ENCODE results near the gene STYK1.
"Not testable (repeated sequence)": the region's sequence is repeated elsewhere in the genome, so short reads cannot be mapped to it uniquely, and the experiment has no call there.

Gene STYK1

DNA sequence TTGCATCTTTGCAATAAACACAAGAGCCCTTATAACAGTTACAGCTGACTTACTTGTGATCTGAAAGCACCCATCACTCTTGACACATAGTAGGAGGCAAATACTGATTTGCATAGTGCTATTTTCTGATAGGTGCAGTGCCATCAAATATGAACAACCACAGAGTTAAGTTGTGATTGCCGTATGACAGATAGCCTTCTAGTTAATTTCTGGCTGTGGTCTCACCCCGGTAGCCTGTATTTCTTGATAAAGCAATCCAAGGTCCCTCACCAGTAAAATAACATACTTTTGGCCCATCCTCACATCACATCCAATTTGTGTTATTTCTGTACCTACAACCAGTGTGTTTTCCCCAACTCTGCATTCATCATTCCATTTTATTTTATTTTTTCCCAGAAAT is 23.3 kb upstream of the STYK1 start:
- DNase-seq (ENCODE audit: extremely low spot score, insufficient read length, low read depth) (no peak), FAIRE-seq (no peak)

DNA sequence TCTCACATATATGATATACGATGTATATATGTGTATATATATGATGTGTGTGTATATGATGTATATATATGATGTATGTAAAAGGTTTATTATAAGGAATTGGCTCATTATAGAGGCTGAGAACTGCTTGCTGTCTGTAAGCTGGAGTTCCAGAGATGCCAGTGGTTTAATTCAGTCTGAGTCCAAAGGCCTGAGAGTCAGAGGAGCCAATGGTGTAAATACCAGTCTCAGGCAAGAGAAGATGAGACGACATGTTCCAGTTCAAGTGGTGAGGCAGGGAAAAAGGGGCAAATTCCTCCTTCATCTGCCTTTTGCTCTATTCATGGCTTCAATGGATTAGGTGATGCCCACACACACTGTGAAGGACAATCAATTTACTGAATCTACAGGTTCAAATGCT is 17.1 kb upstream of the STYK1 start:
- no peak for DNase-seq (ENCODE audit: extremely low spot score, insufficient read length, low read depth)
- no peak for FAIRE-seq

- FAIRE-seq (no peak), DNase-seq (ENCODE audit: extremely low spot score, insufficient read length, low read depth) (no peak)
These were observed 15.3 kb upstream of the STYK1 start for GRCh38 chr12:10689146-10689545.

GRCh38 chr12:10688042-10688441 is 14.2 kb upstream of the STYK1 start:
- no peak for FAIRE-seq

GRCh38 chr12:10672231-10672868 is 1.5 kb downstream of the STYK1 start:
- DNase-seq (ENCODE audit: extremely low spot score, insufficient read length, low read depth), result no peak
- FAIRE-seq, result no peak

More at GRCh38 chr12:10688042-10688441, 14.2 kb upstream of the STYK1 start:
- DNase-seq (ENCODE audit: extremely low spot score, insufficient read length, low read depth), result no peak

DNA sequence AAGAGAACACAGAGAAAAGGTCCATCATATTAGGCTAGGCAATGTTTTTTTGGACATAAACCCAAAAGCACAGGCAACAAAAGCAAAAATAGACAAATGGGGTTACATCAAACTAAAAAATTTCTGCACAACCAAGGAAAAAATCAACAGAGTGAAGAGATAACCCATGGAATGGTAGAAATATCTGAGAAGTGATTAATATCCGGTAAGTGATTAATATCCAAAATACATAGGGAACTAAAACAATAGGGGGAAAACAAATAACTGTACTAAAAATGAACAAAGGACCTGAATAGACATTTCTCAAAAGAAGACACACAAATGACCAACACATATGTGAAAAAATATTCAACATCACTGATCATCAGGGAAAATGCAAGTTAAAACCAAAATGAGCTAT is 4.3 kb downstream of the STYK1 start:
- DNase-seq (ENCODE audit: extremely low spot score, insufficient read length, low read depth), result no peak
- FAIRE-seq, result no peak

DNA sequence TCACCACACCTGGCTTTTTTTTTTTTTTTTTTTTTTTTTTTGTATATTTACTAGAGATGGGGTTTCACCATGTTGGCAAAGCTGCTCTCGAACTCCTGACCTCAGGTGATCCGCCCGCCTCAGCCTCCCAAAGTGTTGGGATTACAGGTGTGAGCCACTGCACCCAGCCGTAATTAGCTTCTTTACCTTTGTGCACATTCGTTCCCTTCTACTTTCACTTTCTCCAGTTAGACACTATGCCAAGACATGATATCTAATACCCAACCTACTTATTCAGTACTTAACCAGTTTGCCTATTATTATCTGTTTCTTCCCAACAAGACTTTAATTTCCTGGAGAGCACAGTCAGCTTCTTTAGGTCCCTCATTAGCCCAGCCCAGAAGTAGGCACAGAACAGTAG is 5.3 kb downstream of the STYK1 start:
- DNase-seq (ENCODE audit: extremely low spot score, insufficient read length, low read depth) (no peak), FAIRE-seq (no peak)

DNA sequence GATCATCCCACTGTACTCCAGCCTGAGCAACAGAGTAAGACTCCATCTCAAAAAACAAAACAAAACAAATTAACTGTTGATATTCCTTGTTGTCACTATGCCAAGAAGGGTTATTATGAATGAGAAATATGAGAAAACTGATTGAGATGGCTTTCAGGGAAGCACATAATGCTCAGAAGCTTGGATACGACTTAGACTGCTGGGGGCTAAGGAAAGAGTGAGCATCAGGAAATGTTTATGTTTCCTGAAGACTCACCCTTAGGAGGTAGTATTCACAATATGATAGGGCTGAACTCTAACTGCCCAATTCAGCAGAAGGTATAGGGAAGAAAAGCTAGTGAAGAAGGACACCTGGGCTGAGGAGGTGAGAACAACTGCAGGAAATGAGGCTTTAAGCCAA is 6.3 kb downstream of the STYK1 start:
- DNase-seq (ENCODE audit: extremely low spot score, insufficient read length, low read depth), result no peak
- no peak for FAIRE-seq

GRCh38 chr12:10664499-10664898 is 9.4 kb downstream of the STYK1 start:
- DNase-seq (ENCODE audit: extremely low spot score, insufficient read length, low read depth) (no peak), FAIRE-seq (no peak)

- FAIRE-seq (no peak), DNase-seq (ENCODE audit: extremely low spot score, insufficient read length, low read depth) (no peak)
These were observed 10.0 kb downstream of the STYK1 start for GRCh38 chr12:10663869-10664268.

DNA sequence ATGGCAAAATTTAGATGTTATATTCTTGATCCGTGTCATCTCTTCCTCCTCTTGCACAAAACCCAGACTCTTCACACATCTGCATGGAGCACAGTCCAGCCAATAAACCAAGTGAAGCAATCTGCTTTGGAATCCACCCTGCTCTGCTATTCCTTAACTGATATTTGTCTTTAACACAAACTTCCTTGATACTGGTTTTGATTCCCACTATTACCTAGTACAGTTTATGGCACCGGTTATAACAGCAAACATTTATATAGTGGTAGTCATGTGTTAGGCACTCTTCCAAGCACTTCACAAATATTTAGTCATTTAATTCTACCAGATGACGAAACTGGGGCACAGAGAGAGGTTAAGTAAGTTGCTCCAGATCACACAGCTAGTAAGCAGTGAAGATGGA is 12.5 kb downstream of the STYK1 start:
- FAIRE-seq, result no peak

GRCh38 chr12:10654003-10654402 is 19.8 kb downstream of the STYK1 start:
- FAIRE-seq (no peak), DNase-seq (ENCODE audit: extremely low spot score, insufficient read length, low read depth) (no peak)

More for the DNA sequence above, 12.5 kb downstream of the STYK1 start:
- DNase-seq (ENCODE audit: extremely low spot score, insufficient read length, low read depth), result no peak

DNA sequence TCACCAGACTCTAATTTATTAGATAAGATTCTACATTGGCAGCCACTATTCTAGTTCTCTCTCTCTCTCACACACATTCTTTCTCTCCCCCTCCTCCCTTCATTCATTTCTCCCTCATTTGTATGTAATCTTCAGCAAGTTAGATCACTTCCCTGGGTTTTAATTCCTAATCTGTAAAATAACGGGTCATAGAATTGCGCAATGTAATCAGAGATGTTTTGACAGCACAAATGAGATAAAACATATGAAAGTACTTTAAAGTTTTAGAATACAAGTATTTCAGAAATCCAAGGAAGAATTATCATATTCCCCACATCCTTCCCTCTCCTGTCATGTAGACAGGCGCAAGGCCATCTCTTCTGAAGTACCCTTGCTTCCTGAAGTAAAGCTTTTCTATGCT is 21.7 kb downstream of the STYK1 start:
- FAIRE-seq (no peak), DNase-seq (ENCODE audit: extremely low spot score, insufficient read length, low read depth) (no peak)

DNA sequence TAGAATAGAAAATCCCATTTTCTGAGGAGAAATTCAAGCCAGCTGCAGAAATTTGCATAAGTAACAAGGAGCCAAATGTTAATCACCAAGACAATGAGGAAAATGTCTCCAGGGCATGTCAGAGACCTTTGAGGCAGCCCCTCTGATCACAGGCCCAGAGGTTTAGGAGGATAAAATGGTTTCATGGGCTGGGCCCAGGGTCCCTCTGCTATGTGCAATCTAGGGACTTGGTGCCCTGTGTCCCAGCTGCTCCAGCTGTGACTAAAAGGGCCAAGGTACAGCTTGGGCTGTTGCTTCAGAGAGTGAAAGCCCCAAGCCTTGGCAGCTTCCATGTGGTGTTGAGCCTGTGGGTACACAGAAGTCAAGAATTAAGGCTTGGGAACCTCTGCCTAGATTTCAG is 27.3 kb downstream of the STYK1 start:
- not testable (repeated sequence) for FAIRE-seq; DNase-seq (ENCODE audit: extremely low spot score, insufficient read length, low read depth)

DNA sequence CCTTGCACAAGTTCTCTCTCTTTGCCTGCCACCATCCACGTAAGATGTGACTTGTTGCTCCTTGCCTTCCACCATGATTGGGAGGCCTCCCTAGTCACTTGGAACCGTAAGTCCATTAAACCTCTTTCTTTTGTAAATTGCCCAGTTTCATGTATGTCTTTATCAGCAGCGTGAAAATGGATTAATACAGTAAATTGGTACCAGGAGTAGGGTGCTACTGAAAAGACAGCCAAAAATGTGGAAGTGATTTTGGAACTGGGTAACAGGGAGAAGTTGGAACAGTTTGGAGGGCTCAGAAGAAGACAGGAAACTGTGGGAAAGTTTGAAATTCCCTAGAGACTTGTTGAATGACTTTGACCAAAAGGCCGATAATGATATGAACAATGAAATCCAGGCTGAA is 27.9 kb downstream of the STYK1 start:
- no peak for FAIRE-seq
- DNase-seq (ENCODE audit: extremely low spot score, insufficient read length, low read depth), result no peak

- DNase-seq (ENCODE audit: extremely low spot score, insufficient read length, low read depth) (no peak), FAIRE-seq (no peak)
These were observed 31.9 kb downstream of the STYK1 start for GRCh38 chr12:10641735-10642500.

DNA sequence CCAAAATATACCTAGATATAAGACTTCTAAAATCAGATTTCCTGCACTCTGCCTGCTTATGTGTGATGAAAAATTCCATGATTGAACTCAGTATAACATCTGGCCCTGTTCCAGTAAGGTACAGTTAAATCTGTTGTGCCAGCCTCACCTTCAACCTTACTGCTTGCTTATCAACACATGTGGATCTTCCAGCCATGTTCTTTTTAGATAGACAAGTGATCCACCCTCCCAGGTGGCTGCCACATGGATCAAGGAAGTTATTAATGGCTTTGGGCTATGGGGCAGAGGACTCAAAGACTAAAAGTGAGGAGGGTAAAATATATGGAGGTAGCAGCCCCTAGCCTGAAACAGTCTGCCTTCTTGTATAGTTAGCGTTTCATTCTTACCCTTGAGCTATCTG is 35.1 kb downstream of the STYK1 start:
- FAIRE-seq (no peak), DNase-seq (ENCODE audit: extremely low spot score, insufficient read length, low read depth) (no peak)

DNA sequence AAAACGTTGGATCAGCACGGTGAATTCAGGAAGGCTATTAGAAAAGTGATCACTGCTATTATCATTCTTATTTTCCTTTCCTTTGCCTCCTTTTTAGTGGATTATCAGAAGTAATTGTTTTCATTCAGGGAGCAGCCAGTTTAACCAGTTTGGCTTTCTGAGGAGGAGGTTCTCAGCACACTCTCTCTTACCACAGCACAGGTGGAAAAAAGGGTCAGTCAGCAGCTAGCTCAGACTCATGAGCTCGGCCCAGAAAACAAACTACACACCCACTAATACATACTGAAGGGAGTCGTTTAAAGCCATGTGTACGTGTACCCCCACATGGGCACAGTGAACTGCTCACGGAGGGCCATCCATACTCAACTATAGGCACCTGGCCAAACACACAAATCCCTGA is 37.2 kb downstream of the STYK1 start:
- FAIRE-seq (no peak), DNase-seq (ENCODE audit: extremely low spot score, insufficient read length, low read depth) (no peak)

- FAIRE-seq, result no peak
These were observed 37.7 kb downstream of the STYK1 start for GRCh38 chr12:10636124-10636523.

DNA sequence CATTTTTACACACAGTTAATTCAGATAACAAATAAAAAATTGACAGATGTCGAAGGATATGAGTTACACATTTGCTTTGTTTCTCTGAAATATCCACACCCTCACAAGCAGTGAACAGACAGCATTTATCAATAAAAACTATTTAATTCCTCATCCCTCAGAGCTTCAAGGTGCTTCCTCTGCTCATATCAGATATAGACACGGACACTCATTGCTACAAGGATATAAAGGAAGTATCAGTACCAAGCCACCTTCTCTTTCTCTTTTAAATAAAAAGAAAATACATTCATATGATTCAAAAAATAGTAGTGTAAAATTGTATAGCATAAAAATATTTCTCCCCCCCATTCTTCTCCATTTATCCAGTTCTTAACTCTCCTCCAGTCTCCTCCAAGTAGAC is 38.5 kb downstream of the STYK1 start:
- no peak for FAIRE-seq

More at GRCh38 chr12:10636124-10636523, 37.7 kb downstream of the STYK1 start:
- no peak for DNase-seq (ENCODE audit: extremely low spot score, insufficient read length, low read depth)

GRCh38 chr12:10634427-10634826 is 39.4 kb downstream of the STYK1 start:
- FAIRE-seq (no peak), DNase-seq (ENCODE audit: extremely low spot score, insufficient read length, low read depth) (no peak)

More for the DNA sequence above, 38.5 kb downstream of the STYK1 start:
- no peak for DNase-seq (ENCODE audit: extremely low spot score, insufficient read length, low read depth)

DNA sequence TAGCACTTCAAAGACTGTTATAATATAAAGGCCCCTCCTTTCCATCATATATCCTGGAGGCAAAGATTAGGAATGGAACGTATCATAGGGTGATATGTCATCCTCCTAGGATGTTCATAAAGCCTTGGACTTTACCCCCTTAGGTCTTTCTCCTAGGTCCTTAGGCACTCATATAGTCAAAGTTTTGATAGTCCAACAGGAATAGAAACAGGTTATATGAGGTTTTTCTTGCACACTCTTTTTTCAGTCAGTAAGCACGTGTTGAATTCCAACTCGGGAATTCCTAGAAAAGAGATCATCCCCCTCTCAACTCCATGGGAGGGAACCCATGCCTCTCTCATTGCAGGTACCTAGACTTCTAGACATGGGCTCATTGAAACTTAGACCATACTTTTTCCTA is 40.3 kb downstream of the STYK1 start:
- FAIRE-seq, result no peak
- no peak for DNase-seq (ENCODE audit: extremely low spot score, insufficient read length, low read depth)

All from GM18507 (cell line).